Ramos (cell line): ENCODE measurements around the gene NES.
"Not testable (repeated sequence)": the region's sequence is repeated elsewhere in the genome, so short reads cannot be mapped to it uniquely, and the experiment has no call there.

Experiments
- in situ Hi-C: fragments of 300-500 bp; cut with MboI; formaldehyde crosslinking; loops from one replicate; pipeline ENCODE4 v1.14.3; 2022; ENCODE audit warnings: low sequenced_read_pairs; ENCODE audit not compliant: unreplicated experiment

Gene NES

DNA sequence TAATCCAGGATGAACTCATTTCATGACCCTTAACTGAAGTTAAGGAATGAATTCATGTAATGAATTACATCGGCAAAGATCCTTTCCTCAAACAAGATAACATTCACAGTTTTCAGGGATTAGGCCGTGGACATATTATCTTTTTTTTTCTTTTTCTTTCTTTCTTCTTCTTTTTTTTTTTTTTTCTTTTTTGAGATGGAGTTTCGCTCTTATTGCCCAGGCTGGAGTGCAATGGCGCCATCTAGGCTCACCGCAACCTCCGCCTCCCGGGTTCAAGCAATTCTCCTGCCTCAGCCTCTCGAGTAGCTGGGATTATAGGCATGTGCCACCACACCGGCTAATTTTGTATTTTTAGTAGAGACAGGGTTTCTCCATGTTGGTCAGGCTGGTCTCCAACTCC lies 46.1 kb downstream of the NES start:
- in situ Hi-C loops: not testable (repeated sequence)

DNA sequence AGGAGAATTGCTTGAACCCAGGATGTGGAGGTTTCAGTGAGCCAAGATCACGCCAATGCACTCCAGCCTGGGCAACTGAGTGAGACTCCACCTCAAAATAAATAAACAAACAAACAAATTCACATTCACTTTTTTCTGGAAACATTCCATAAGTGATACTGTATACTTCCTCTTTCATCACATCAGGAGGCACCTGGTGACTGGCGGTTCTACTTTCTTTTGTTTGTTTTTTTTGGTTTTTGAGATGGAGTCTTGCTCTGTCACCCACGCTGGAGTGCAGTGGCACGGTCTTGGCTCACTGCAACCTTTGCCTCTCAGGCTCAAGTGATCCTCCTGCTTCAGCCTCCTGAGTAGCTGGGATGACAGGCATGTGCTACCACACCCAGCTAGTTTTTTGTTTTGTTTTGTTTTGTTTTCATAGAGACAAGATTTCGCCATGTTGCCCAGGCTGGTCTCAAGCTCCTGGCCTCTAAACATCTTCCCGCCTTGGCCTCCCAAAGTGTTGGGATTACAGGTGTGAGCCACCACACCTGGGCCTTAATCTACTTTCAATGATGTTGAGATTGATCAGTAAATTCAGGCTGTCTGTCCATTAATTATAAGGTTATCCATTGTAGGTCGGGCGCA lies 47.3 kb downstream of the NES start:
- in situ Hi-C loops: no loop called here

DNA sequence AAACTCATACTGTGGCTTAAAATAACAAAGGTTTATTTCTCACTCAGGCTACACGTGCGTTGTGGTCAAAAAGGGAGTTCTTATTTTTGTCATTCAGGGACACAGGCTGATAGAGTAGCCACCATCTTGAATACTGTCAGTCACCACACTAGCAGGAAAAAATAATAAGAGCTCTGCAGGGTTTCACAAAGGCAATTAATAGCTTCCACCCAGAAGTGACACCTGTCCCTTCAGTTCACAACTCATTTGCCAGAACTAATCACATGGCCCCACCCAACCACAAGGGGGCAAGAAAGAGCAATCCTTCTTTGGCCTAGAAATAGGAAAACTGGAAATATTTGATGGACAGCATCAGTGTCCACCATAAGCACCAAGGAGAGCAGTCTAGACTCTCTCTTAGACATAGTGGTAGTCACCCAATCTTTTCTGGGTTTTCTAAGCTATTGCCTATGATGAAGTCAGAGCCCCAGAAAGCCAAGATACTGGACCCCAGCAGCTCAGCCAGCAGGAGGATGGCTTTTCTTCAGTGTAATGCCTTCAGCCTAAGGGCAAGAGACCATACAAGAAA lies 49.8 kb downstream of the NES start:
- in situ Hi-C loops: no loop called here

DNA sequence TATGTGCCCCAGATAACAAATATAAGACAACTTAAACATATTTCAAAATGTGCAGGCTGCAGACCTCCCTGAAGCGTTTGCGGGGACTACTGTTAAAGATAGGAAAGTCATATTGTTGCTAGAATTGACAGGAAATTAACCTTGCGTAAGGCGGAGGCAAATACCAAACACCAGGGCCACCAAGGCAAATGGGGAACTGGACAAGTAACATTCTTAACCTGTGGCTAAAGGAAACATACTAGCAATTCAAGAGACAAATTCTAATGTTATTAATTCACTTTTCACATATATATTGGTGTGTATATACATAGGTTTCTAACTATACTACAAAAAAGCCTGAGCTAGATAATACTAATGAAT lies 51.1 kb downstream of the NES start:
- in situ Hi-C loops: no loop called here

DNA sequence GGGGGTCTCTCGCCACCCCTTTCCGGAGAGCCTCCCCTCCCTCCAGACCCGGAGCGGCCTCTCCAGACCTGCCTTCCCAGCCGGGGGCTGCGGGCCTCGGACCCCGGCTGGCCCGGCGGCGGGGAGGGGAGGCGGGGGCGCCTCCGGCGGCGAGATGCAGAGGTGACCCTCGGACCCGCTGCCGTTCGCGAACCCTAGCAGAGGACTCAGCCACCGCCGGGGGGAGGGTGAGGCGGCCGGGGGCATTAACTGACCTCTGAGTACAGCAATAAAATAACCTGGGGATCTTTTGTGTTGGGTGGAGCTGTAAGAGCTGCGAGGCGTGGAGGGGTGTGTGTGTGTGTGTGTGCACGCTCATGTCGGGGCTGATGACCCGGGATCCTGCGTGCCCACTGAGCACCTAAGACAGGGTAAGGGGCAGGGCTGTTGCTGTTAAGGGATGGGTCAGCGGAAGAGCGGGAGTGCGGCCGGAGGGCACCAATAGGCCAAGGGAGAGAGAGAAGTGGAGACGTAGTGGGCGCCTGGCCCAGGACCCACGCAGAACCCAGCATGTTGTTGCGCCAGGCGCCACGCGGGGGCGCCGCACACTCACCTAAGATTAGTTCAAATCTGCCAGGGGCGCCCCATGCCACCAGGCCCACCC lies 51.6 kb downstream of the NES start:
- in situ Hi-C loops: no loop called here

DNA sequence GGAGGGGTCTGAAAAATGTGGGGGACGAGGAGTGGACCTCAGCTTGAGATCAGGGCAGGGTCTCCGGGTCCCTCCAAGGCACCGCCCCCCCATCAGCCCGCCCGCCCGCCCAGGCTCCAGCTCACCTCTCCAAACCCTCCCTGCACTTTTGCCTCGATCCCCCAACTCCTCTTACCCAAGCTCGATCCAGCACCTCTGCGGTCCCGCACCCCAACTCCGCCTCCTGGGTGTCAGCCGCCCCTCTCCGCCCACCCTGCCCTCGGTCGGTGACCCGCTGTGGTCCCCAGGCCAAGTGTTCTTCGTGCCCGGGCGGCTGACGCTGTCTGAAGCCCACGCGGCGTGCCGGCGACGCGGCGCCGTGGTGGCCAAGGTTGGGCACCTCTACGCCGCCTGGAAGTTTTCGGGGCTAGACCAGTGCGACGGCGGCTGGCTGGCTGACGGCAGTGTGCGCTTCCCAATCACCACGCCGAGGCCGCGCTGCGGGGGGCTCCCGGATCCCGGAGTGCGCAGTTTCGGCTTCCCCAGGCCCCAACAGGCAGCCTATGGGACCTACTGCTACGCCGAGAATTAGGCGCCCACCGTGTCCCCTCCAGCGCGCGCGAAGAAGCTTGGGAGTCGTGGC lies 52.3 kb downstream of the NES start:
- in situ Hi-C loops: loop anchor here (5.0 kb wide), 1 partner anchor 32 kb away; no protein-coding TSS in a partner anchor

DNA sequence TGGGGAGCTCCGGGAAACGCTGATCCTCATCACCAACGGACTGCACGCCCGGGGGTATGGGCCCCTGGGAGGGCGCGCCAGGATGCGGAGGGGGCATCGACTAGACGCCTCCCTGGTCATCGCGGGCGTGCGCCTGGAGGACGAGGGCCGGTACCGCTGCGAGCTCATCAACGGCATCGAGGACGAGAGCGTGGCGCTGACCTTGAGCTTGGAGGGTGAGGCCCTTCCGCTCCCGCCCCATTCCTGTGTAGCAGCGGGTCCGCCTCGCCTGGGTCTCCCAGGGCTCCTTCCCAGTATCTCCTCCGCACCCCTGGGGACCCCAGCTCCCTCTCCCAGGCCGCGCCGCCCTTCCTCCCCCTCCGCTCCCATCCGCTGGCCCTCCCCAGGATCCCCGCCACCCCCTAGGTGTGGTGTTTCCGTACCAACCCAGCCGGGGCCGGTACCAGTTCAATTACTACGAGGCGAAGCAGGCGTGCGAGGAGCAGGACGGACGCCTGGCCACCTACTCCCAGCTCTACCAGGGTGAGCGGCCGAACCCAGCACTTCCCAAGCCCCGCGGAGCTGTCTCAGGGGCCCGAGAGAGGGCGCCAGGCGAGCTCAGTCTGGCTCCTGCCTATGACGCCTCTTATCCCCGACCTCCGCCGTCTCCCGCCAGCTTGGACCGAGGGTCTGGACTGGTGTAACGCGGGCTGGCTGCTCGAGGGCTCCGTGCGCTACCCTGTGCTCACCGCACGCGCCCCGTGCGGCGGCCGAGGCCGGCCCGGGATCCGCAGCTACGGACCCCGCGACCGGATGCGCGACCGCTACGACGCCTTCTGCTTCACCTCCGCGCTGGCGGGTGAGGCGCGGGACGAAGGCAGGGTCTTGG lies 53.0 kb downstream of the NES start:
- in situ Hi-C loops: loop anchor here (5.0 kb wide), 1 partner anchor 33 kb away; no protein-coding TSS in a partner anchor

DNA sequence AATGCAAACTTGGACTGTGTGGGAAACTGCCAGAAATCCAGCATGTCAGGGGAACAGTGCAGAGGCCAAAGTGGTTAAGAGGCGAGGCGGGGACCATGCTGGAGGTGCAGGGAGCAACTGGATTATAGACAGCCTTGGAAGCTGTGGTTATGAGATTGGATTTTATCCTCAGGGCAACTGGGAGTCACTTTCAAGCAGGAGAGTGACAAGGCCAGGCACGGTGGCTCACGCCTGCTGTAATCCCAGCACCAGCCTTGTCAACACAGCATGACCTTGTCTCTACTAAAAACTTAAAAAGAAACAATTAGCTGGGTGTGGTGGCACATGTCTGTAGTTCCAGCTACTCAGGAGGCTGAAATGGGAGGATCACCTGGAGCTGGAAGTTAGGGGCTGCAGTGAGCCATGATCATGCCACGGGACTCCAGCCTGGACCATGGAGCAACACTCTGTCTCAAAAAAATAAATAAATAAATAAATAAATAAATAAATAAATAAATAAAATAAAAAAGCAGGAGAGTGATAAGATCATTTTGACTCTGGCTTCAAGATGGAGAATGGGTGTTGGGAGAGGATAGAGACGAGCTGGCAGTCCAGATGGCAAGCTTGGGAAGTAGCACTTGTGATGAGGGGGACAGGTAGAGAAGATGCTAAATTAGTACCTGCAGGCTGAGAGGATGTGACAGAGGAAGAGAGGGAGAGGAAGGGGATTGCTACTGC lies 54.5 kb downstream of the NES start:
- in situ Hi-C loops: loop anchor here (5.0 kb wide), 1 partner anchor 35 kb away; no protein-coding TSS in a partner anchor

DNA sequence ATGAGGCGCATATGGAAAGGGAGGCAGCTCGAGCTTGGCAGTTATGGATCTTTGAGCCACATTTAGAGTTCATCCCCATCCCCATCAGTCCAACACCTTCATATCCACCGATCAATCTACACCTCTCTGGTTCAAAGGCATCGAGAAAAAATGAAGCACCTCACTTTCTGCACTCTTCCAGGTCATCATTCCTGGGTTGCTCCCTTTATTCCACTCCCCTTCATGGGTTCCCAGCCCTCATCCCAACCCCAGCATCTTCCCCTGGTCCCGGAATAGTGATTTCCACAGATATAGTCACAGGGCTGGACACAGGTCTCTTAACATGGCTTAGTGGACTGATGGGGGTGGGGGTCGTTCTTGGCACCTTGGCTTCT lies 57.6 kb downstream of the NES start:
- in situ Hi-C loops: no loop called here

DNA sequence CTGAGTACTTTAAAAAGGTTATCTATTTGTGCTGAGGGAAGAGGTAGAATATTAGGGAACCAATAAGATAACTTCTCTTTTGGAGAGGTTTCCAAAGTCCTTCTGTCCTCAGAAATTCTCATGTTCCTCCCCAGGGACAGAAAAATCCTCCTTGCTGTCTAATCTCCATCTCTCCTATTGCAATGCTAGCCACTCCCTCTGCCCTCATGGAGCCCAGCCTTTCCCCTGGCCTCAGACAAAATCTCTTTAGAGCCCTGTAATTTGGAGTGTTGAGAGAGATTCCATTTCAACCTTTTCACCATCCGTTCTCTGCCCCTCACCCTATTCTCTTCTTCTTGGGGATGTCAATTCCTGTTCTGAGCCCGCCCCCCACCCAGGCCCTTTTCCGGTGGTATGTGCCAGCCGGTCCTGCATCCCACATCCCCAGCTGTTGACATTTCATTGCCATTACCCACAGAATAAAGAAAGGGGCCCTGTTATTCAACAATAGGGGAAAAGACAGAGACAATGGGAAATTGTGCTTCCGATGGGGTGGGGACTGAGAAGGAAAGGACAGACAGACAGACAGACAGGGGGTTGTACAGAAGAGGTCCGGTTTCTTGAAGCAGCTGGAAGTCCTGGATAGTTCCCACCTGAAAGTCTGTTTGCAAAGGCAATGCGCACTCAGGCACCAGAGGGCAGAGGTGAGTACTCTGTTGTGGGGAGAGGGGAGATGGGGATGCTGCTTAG lies 58.2 kb downstream of the NES start, which contains the start of gene HAPLN2:
TSS of gene HAPLN2 (plus strand) at position 563 of the 729 bp plus-strand sequence. CDS start 4,076 bp downstream, outside the sequence.
- in situ Hi-C loops: no loop called here
